CD14-positive monocyte (primary cell): ENCODE data around the gene TRAIP. TPM values are rescaled to one million over a fixed set of nuclear protein-coding genes. Genes with fewer than 3 reads are reported as not detected.
"Not testable (repeated sequence)": the region's sequence is repeated elsewhere in the genome, so short reads cannot be mapped to it uniquely, and the experiment has no call there.

ENCODE experiments used
- DNase-seq, 3 donors: peaks; one replicate each; pipeline ENCODE4 v3.0.0-alpha.2; 2011 to 2022
- H2AFZ ChIP-seq: 2 replicates; pipeline ENCODE4 v1.6.0; 2012; ENCODE audit warnings: mild to moderate bottlenecking, low read depth, low read length, inconsistent platforms; ENCODE audit not compliant: insufficient read depth, poor library complexity, severe bottlenecking
- H3K27ac ChIP-seq, 2 donors: 1 replicate in 1 of 2; 2 replicates in 1 of 2; pipeline ENCODE4 v1.5.1; 2012 to 2013; ENCODE audit warnings: low read length in 2 of 2, control low read depth in 1 of 2, inconsistent platforms in 1 of 2, low read depth in 1 of 2, mild to moderate bottlenecking in 1 of 2
- H3K27me3 ChIP-seq, 2 donors: one replicate each; pipeline versions ENCODE4 v1.6.0 to v1.6.1; 2011 to 2013; ENCODE audit warnings: low read length in 2 of 2; ENCODE audit not compliant: control insufficient read depth in 2 of 2, insufficient read depth in 2 of 2
- H3K36me3 ChIP-seq, 2 donors: replicated peaks in 1 of 2; 1 replicate in 1 of 2; 2 replicates in 1 of 2; pipeline versions ENCODE4 v1.5.1 to v1.6.1; 2012 to 2013; ENCODE audit warnings: low read length in 2 of 2, control low read depth in 1 of 2, inconsistent platforms in 1 of 2, mild to moderate bottlenecking in 1 of 2; ENCODE audit not compliant: insufficient read depth in 2 of 2, control insufficient read depth in 1 of 2
- H3K4me1 ChIP-seq, 2 donors: 1 replicate in 1 of 2; 2 replicates in 1 of 2; pipeline versions ENCODE4 v1.5.1 to v1.6.1; 2012 to 2013; ENCODE audit warnings: low read length in 2 of 2, control low read depth in 1 of 2, inconsistent platforms in 1 of 2, mild to moderate bottlenecking in 1 of 2, moderate library complexity in 1 of 2; ENCODE audit not compliant: insufficient read depth in 2 of 2, control insufficient read depth in 1 of 2
- H3K4me2 ChIP-seq: replicated peaks from 2 replicates; pipeline ENCODE3; 2012; ENCODE audit warnings: low read length, moderate library complexity, mild to moderate bottlenecking; ENCODE audit not compliant: poor library complexity, severe bottlenecking; ENCODE audit errors: extremely low read depth
- H3K4me3 ChIP-seq, 3 experiments: fragments of 200-600 bp in 1 of 3; sonication (generic) in 1 of 3; replicated peaks in 1 of 3; 1 replicate in 2 of 3; 2 replicates in 1 of 3; pipeline ENCODE4 v1.5.1; 2011 to 2013; ENCODE audit warnings: low read length in 3 of 3, mild to moderate bottlenecking in 3 of 3, control low read depth in 2 of 3, low read depth in 2 of 3, inconsistent platforms in 1 of 3, moderate library complexity in 1 of 3
- H3K79me2 ChIP-seq: 2 replicates; pipeline ENCODE4 v1.6.0; 2012; ENCODE audit warnings: mild to moderate bottlenecking, control low read depth, inconsistent platforms, low read length, moderate library complexity; ENCODE audit not compliant: insufficient read depth
- H3K9ac ChIP-seq: 2 replicates; pipeline ENCODE4 v1.6.0; 2017; ENCODE audit warnings: low read length, mild to moderate bottlenecking; ENCODE audit not compliant: insufficient read depth, poor library complexity, severe bottlenecking
- H3K9me3 ChIP-seq, 2 donors: replicated peaks in 1 of 2; 1 replicate in 1 of 2; 2 replicates in 1 of 2; pipeline versions ENCODE4 v1.5.1 to v1.6.1; 2012 to 2013; ENCODE audit warnings: low read length in 2 of 2, control low read depth in 1 of 2; ENCODE audit not compliant: control insufficient read depth in 1 of 2, insufficient read depth in 1 of 2
- H4K20me1 ChIP-seq: 2 replicates; pipeline ENCODE4 v1.6.0; 2012; ENCODE audit warnings: mild to moderate bottlenecking, low read length, control low read depth, moderate library complexity; ENCODE audit not compliant: insufficient read depth
- H3K27ac Mint-ChIP-seq, 7 donors: one replicate each; pipeline ENCODE4 v1.8.0; 2020; ENCODE audit warnings: mild to moderate bottlenecking in 7 of 7, mixed read lengths in 7 of 7, moderate library complexity in 6 of 7, inconsistent platforms in 2 of 7
- H3K27me3 Mint-ChIP-seq, 3 donors: one replicate each; pipeline ENCODE4 v1.8.0; 2021 to 2022; ENCODE audit warnings: low read depth in 3 of 3, mild to moderate bottlenecking in 3 of 3, mixed read lengths in 3 of 3, moderate library complexity in 3 of 3, inconsistent platforms in 1 of 3
- H3K36me3 Mint-ChIP-seq, 2 donors: one replicate each; pipeline ENCODE4 v1.8.0; 2020; ENCODE audit warnings: mixed read lengths in 2 of 2, inconsistent platforms in 1 of 2, mild to moderate bottlenecking in 1 of 2
- H3K4me1 Mint-ChIP-seq: one replicate; pipeline ENCODE4 v1.8.0; 2020; ENCODE audit warnings: mild to moderate bottlenecking, mixed read lengths
- H3K4me3 Mint-ChIP-seq, 2 donors: one replicate each; pipeline ENCODE4 v1.8.0; 2020; ENCODE audit warnings: mild to moderate bottlenecking in 2 of 2, mixed read lengths in 2 of 2, moderate library complexity in 1 of 2
- H3K9me3 Mint-ChIP-seq, 7 donors: one replicate each; pipeline ENCODE4 v1.8.0; 2020 to 2022; ENCODE audit warnings: mixed read lengths in 7 of 7, mild to moderate bottlenecking in 6 of 7, moderate library complexity in 6 of 7, inconsistent platforms in 2 of 7
- CTCF ChIP-seq: fragments of 200-600 bp; IDR thresholded peaks from one replicate; pipeline ENCODE4 v1.8.0; 2022; ENCODE audit warnings: antibody characterized with exemption, mild to moderate bottlenecking
- WGBS: methylation state at CpG from one replicate; pipeline ENCODE4 v1.1.5; 2013; ENCODE audit warnings: missing lambda C conversion rate; ENCODE audit not compliant: insufficient coverage; 5-methylcytosine and 5-hydroxymethylcytosine counted together
- intact Hi-C, 2 donors: fragments of 100-400 bp; cut with micrococcal nuclease; formaldehyde crosslinking; loops; one replicate each; pipeline versions ENCODE4 v1.15.0 to v1.15.1; 2023
- polyA plus RNA-seq, 3 donors: library from polyadenylated mRNA; depleted of rRNA in 1 of 3; unstranded in 2 of 3; stranded (reverse) in 1 of 3; fragments of 300-500 nt in 2 of 3; fragments of >200 nt in 1 of 3; fragmentation: Illumina TruSeq in 2 of 3; gene quantifications; 1 replicate in 2 of 3; 2 replicates in 1 of 3; pipeline ENCODE4 v1.2.3, GENCODE V29; 2012 to 2021

Gene TRAIP
- polyA plus RNA-seq, 3 donors, result 0.68 to 1.1 (median 0.95) TPM

- Histone ChIP-seq H3K79me2 (no peaks in the 10 kb centered on the region), H3K4me3 (no peak overlapping the region), H4K20me1 (no peaks in the 10 kb centered on the region), H3K27me3 (no peaks in the 10 kb centered on the region), H3K27ac (no peak overlapping the region), H2AFZ (no peak overlapping the region), H3K9ac (no peak overlapping the region), H3K9me3 (no peaks in the 10 kb centered on the region), H3K4me1 (no peaks in the 10 kb centered on the region), H3K4me2 (no peak overlapping the region), H3K36me3 (peaks cover 16 to 26% of the 10 kb centered on the region in 2 donors)
- TF ChIP-seq CTCF, result no peak
- 100% methylated on average over 3 of the region's 6 CpGs for WGBS
- intact Hi-C loops, result no loop called here
- H3K36me3 Mint-ChIP-seq, result peaks cover 20 to 30% of the 10 kb centered on the region in 2 donors
- DNase-seq, result no peak
- no peaks in the 10 kb centered on the region for H3K9me3 Mint-ChIP-seq
- H3K4me1 Mint-ChIP-seq, result no peaks in the 10 kb centered on the region
- no peak overlapping the region for H3K4me3 Mint-ChIP-seq
- H3K27me3 Mint-ChIP-seq, result peaks cover 0 to 1% (median 0%) of the 10 kb centered on the region in 3 donors
- H3K27ac Mint-ChIP-seq, result no peak overlapping the region
Observed at GRCh38 chr3:49826016-49826415, 30.3 kb downstream of the TRAIP start.

- H3K27ac ChIP-seq, H3K4me1 ChIP-seq, H3K9me3 ChIP-seq, H3K27me3 Mint-ChIP-seq, H3K27me3 ChIP-seq, H2AFZ ChIP-seq, H3K27ac Mint-ChIP-seq, H3K36me3 Mint-ChIP-seq, H3K9ac ChIP-seq, H3K4me3 ChIP-seq, H3K79me2 ChIP-seq, H3K4me3 Mint-ChIP-seq, H3K4me2 ChIP-seq, H3K36me3 ChIP-seq, H3K9me3 Mint-ChIP-seq, intact Hi-C loops, H4K20me1 ChIP-seq, H3K4me1 Mint-ChIP-seq, DNase-seq: not testable (repeated sequence)
- WGBS, result 80% methylated on average over 1 of the region's 3 CpGs
Observed at GRCh38 chr3:49823131-49823530, 33.2 kb downstream of the TRAIP start.
